A673 (cell line): ENCODE data around the gene KLHL30.

Experiments
- EZH2 ChIP-seq: fragments of 200-600 bp; sonication (generic); IDR thresholded peaks from 2 replicates; pipeline ENCODE4 v1.6.1; 2017; ENCODE audit warnings: borderline replicate concordance, low read depth, mild to moderate bottlenecking, mixed read lengths, antibody characterized with exemption, low read length; ENCODE audit not compliant: poor library complexity, severe bottlenecking
- TF ChIP-seq, protein P1 (sequence below): fragments of 300-800, 200-600 bp; sonication (generic); conservative IDR thresholded peaks from 2 replicates; pipeline ENCODE4 v1.5.1; 2017; ENCODE audit warnings: low read depth, mild to moderate bottlenecking, antibody characterized with exemption, low read length, moderate library complexity, mixed read lengths

- TF ChIP-seq, protein P1, sequence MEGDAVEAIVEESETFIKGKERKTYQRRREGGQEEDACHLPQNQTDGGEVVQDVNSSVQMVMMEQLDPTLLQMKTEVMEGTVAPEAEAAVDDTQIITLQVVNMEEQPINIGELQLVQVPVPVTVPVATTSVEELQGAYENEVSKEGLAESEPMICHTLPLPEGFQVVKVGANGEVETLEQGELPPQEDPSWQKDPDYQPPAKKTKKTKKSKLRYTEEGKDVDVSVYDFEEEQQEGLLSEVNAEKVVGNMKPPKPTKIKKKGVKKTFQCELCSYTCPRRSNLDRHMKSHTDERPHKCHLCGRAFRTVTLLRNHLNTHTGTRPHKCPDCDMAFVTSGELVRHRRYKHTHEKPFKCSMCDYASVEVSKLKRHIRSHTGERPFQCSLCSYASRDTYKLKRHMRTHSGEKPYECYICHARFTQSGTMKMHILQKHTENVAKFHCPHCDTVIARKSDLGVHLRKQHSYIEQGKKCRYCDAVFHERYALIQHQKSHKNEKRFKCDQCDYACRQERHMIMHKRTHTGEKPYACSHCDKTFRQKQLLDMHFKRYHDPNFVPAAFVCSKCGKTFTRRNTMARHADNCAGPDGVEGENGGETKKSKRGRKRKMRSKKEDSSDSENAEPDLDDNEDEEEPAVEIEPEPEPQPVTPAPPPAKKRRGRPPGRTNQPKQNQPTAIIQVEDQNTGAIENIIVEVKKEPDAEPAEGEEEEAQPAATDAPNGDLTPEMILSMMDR, result no peak
- TF ChIP-seq EZH2, result no peak
Observed at GRCh38 chr2:238100821-238101771, 37.4 kb upstream of the KLHL30 start.
